Spleen (tissue), 11 donors: ENCODE results near the gene GLP1R. TPM values are rescaled to one million over a fixed set of nuclear protein-coding genes. Genes with fewer than 3 reads are reported as not detected.

ENCODE experiments used
- DNase-seq: peaks from one replicate; pipeline ENCODE4 v3.0.0-alpha.2; 2020
- H3K27ac ChIP-seq, 8 donors: fragments of 200-600 bp; sonication (generic) in 7 of 8; 1 replicate in 4 of 8; 2 replicates in 4 of 8; pipeline versions ENCODE4 v1.5.0 to v1.8.0; 2016 to 2021; ENCODE audit warnings: inconsistent platforms in 4 of 8, mild to moderate bottlenecking in 4 of 8, moderate library complexity in 1 of 8
- H3K27me3 ChIP-seq, 7 donors: fragments of 200-600 bp; sonication (generic) in 6 of 7; replicated peaks in 1 of 7; 1 replicate in 4 of 7; 2 replicates in 3 of 7; pipeline versions ENCODE4 v1.5.0 to v1.8.0; 2016 to 2021; ENCODE audit warnings: inconsistent platforms in 3 of 7, mild to moderate bottlenecking in 1 of 7
- H3K36me3 ChIP-seq, 6 donors: fragments of 200-600 bp; sonication (generic) in 5 of 6; 1 replicate in 4 of 6; 2 replicates in 2 of 6; pipeline versions ENCODE4 v1.5.0 to v1.8.0; 2016 to 2021; ENCODE audit warnings: inconsistent platforms in 2 of 6
- H3K4me1 ChIP-seq, 6 donors: fragments of 200-600 bp; sonication (generic) in 5 of 6; 1 replicate in 3 of 6; 2 replicates in 3 of 6; pipeline versions ENCODE4 v1.5.0 to v1.8.0; 2016 to 2021; ENCODE audit warnings: inconsistent platforms in 3 of 6
- H3K4me3 ChIP-seq, 8 donors: fragments of 200-600 bp; sonication (generic) in 7 of 8; 1 replicate in 4 of 8; 2 replicates in 4 of 8; pipeline versions ENCODE4 v1.5.0 to v1.8.0; 2016 to 2021; ENCODE audit warnings: inconsistent platforms in 4 of 8, mild to moderate bottlenecking in 4 of 8, moderate library complexity in 2 of 8
- H3K9me3 ChIP-seq, 8 donors: fragments of 200-600 bp; sonication (generic) in 7 of 8; 1 replicate in 4 of 8; 2 replicates in 4 of 8; pipeline versions ENCODE4 v1.5.0 to v1.8.0; 2016 to 2021; ENCODE audit warnings: inconsistent platforms in 4 of 8
- CTCF ChIP-seq, 11 experiments: fragments of 200-600 bp in 7 of 11; fragments of 450-650 bp in 4 of 11; sonication (generic) in 4 of 11; IDR thresholded peaks in 8 of 11; conservative IDR thresholded peaks in 3 of 11; 1 replicate in 7 of 11; 2 replicates in 4 of 11; pipeline versions ENCODE4 v1.4.0 to v1.8.0; 2016 to 2021; ENCODE audit warnings: antibody characterized with exemption in 11 of 11, inconsistent platforms in 4 of 11, mild to moderate bottlenecking in 1 of 11
- POLR2A ChIP-seq, 3 donors: fragments of 450-650 bp; IDR thresholded peaks; one replicate each; pipeline ENCODE4 v1.5.1; 2017; ENCODE audit warnings: antibody characterized with exemption in 3 of 3, mild to moderate bottlenecking in 1 of 3
- POLR2AphosphoS5 ChIP-seq, 3 donors: sonication (generic); formaldehyde crosslinking; IDR thresholded peaks; one replicate each; pipeline ENCODE4 v1.5.1; 2017; ENCODE audit warnings: antibody characterized with exemption in 3 of 3
- WGBS, 5 donors: extraction: QIAGEN DNeasy Blood & Tissue Kit in 3 of 5; methylation state at CpG; one replicate each; pipeline versions ENCODE4 v1.1.5 to v1.1.7; 2013 to 2018; 5-methylcytosine and 5-hydroxymethylcytosine counted together
- intact Hi-C: fragments of 100-400 bp; cut with DNase I; formaldehyde crosslinking; loops from one replicate; pipeline ENCODE4 v1.15.0; 2023; ENCODE audit warnings: low total_unique reads
- polyA plus RNA-seq, 3 donors: library from polyadenylated mRNA; stranded (reverse); fragments of 200-250 nt; gene quantifications; one replicate each; pipeline ENCODE4 v1.2.1, GENCODE V29; 2013
- total RNA-seq, 7 donors: library from RNA; depleted of rRNA in 3 of 7; stranded (reverse); fragments of >200 nt in 3 of 7; fragmentation: NEBNext Ultra II Directional in 4 of 7; extraction: Animal tissue kit (Norgen Biotek cat#: 25700) in 4 of 7; gene quantifications; one replicate each; pipeline versions ENCODE4 v1.1.0 to v1.2.1, GENCODE V29; 2016 to 2021
- donor health status: healthy with polysubstance abuse.
- donor health status: DM: no; HTN: no; CAD: no; lungs with moderate emphysema.
- donor health status: DM: no; HTN: no; CAD: no.
- donor health status: Bipolar disorder and iron deficiency.
- donor health status: healthy.
- donor health status: DM: no; HTN: no; CAD: no.
- donor health status: DM: yes; HTN: yes; CAD: no.

The GLP1R gene
- total and polyA plus RNA-seq, 10 donors = 0.11 TPM; not detected in 9

GRCh38 chr6:39053016-39053624, 4.5 kb downstream of the GLP1R start:
- H3K4me3 ChIP-seq = no peak overlapping the region
- WGBS, 5 donors = 69 to 89% (median 78%) methylated on average over 4 of the region's 4 CpGs
- H3K36me3 ChIP-seq = no peaks in the 10 kb centered on the region
- TF ChIP-seq CTCF (IDR thresholded peaks at IDR 0.05 in 8 of 11, conservative IDR thresholded peaks at IDR 0.05 in 3 of 11) = no peak
- TF ChIP-seq POLR2A (IDR thresholded peaks at IDR 0.05) = no peak
- no peak for TF ChIP-seq POLR2AphosphoS5 (IDR thresholded peaks at IDR 0.05)
- H3K27ac ChIP-seq = no peak overlapping the region
- intact Hi-C loops = no loop called here
- H3K4me1 ChIP-seq = peaks cover 0 to 16% (median 10%) of the 10 kb centered on the region in 6 donors
- H3K9me3 ChIP-seq = no peaks in the 10 kb centered on the region
- peaks cover 4 to 53% (median 21%) of the 10 kb centered on the region in 7 donors for H3K27me3 ChIP-seq
- peak; percentile 44 for DNase-seq

GRCh38 chr6:39053854-39054576, 5.4 kb downstream of the GLP1R start:
- intact Hi-C loops = no loop called here
- DNase-seq = peak; percentile 48
- WGBS, 5 donors = 75 to 84% (median 78%) methylated on average over 9 of the region's 9 CpGs
- Histone ChIP-seq H3K36me3 (no peaks in the 10 kb centered on the region), H3K27me3 (peaks cover 1 to 49% (median 12%) of the 10 kb centered on the region in 7 donors), H3K4me3 (no peak overlapping the region), H3K9me3 (no peaks in the 10 kb centered on the region), H3K4me1 (peaks cover 0 to 8% (median 2%) of the 10 kb centered on the region in 6 donors), H3K27ac (no peak overlapping the region)
- TF ChIP-seq POLR2A (IDR thresholded peaks at IDR 0.05) (no peak), CTCF (IDR thresholded peaks at IDR 0.05 in 8 of 11, conservative IDR thresholded peaks at IDR 0.05 in 3 of 11) (no peak), POLR2AphosphoS5 (IDR thresholded peaks at IDR 0.05) (no peak)

GRCh38 chr6:39054577-39055142, 6.1 kb downstream of the GLP1R start:
- no peaks in the 10 kb centered on the region for H3K36me3 ChIP-seq

More at GRCh38 chr6:39054577-39055142, 6.1 kb downstream of the GLP1R start:
- Histone ChIP-seq H3K9me3 (no peaks in the 10 kb centered on the region), H3K4me3 (no peak overlapping the region), H3K27me3 (peaks cover 0 to 45% (median 5%) of the 10 kb centered on the region in 7 donors), H3K4me1 (peaks cover 0 to 4% (median 0%) of the 10 kb centered on the region in 6 donors), H3K27ac (no peak overlapping the region)
- intact Hi-C loops = no loop called here
- DNase-seq = peak; percentile 33
- no peak for TF ChIP-seq POLR2AphosphoS5 (IDR thresholded peaks at IDR 0.05)
- no peak for TF ChIP-seq POLR2A (IDR thresholded peaks at IDR 0.05)
- no peak for TF ChIP-seq CTCF (IDR thresholded peaks at IDR 0.05 in 8 of 11, conservative IDR thresholded peaks at IDR 0.05 in 3 of 11)
- 76 to 87% (median 82%) methylated on average over 9 of the region's 9 CpGs for WGBS, 5 donors
